Transverse colon (tissue), 4 donors: ENCODE results near the gene TLL1. TPM values are rescaled to one million over a fixed set of nuclear protein-coding genes. Genes with fewer than 3 reads are reported as not detected.

Experiments
- DNase-seq: peaks from one replicate; pipeline ENCODE4 v3.0.0-alpha.2; 2019
- H3K27ac ChIP-seq, 4 donors: fragments of 200-600 bp; sonication (generic); 2 replicates each; pipeline ENCODE4 v1.5.1; 2016 to 2018; ENCODE audit warnings: inconsistent platforms in 4 of 4
- H3K27me3 ChIP-seq: fragments of 200-600 bp; sonication (generic); 2 replicates; pipeline ENCODE4 v1.5.1; 2017; ENCODE audit warnings: inconsistent platforms
- H3K36me3 ChIP-seq, 4 donors: fragments of 200-600 bp; sonication (generic); 2 replicates each; pipeline ENCODE4 v1.5.1; 2017 to 2019; ENCODE audit warnings: inconsistent platforms in 4 of 4
- H3K4me1 ChIP-seq, 4 donors: fragments of 200-600 bp; sonication (generic); 2 replicates each; pipeline ENCODE4 v1.5.1; 2017 to 2020; ENCODE audit warnings: inconsistent platforms in 4 of 4
- H3K4me3 ChIP-seq, 4 donors: fragments of 200-600 bp; sonication (generic); 1 replicate in 1 of 4; 2 replicates in 3 of 4; pipeline versions ENCODE4 v1.5.1 to v1.6.1; 2017 to 2019; ENCODE audit warnings: inconsistent platforms in 4 of 4
- H3K9me3 ChIP-seq, 2 donors: fragments of 200-600 bp; sonication (generic); 2 replicates each; pipeline ENCODE4 v1.5.1; 2017 to 2019; ENCODE audit warnings: inconsistent platforms in 2 of 2
- EP300 ChIP-seq: sonication (generic); formaldehyde crosslinking; IDR thresholded peaks from one replicate; pipeline ENCODE4 v1.6.1; 2017; ENCODE audit warnings: antibody characterized with exemption, low read depth
- POLR2A ChIP-seq: fragments of 450-650 bp; IDR thresholded peaks from one replicate; pipeline ENCODE4 v1.6.1; 2016; ENCODE audit warnings: antibody characterized with exemption, mild to moderate bottlenecking, moderate library complexity
- POLR2AphosphoS5 ChIP-seq, 3 donors: sonication (generic); formaldehyde crosslinking; IDR thresholded peaks; one replicate each; pipeline ENCODE4 v1.6.1; 2016; ENCODE audit warnings: antibody characterized with exemption in 3 of 3
- WGBS, 2 donors: methylation state at CpG; one replicate each; pipeline ENCODE4 v1.1.5; 2018; ENCODE audit warnings: low coverage in 1 of 2; 5-methylcytosine and 5-hydroxymethylcytosine counted together
- in situ Hi-C, 4 donors: fragments of 200-750 bp; cut with MboI; loops; one replicate each; pipeline versions ENCODE4 v1.15.0 to v1.15.1; 2017; ENCODE audit warnings: low sequenced_read_pairs in 3 of 4, low pct_ligation_motif_present in 1 of 4, low pct_unique_long_range_greater_than_20kb in 1 of 4
- intact Hi-C: fragments of 100-400 bp; cut with DNase I; formaldehyde crosslinking; loops from one replicate; pipeline ENCODE4 v1.15.1; 2023; ENCODE audit warnings: low total_unique reads
- total RNA-seq, 4 donors: library from RNA; depleted of rRNA; stranded (reverse); fragments of >200 nt; gene quantifications; one replicate each; pipeline ENCODE4 v1.1.0, GENCODE V29; 2016
- TF ChIP-seq, protein P1 (sequence below), 5 experiments: fragments of 200-600 bp in 3 of 5; fragments of 450-650 bp in 2 of 5; sonication (generic) in 3 of 5; IDR thresholded peaks; 1 replicate in 2 of 5; 2 replicates in 3 of 5; pipeline ENCODE4 v1.5.1; 2016 to 2017; ENCODE audit warnings: antibody characterized with exemption in 5 of 5, inconsistent platforms in 3 of 5, mild to moderate bottlenecking in 2 of 5, moderate library complexity in 1 of 5

TLL1 gene
- total RNA-seq, 4 donors from 2014 or later: 1.00 to 3.7 (median 1.6) TPM

DNA sequence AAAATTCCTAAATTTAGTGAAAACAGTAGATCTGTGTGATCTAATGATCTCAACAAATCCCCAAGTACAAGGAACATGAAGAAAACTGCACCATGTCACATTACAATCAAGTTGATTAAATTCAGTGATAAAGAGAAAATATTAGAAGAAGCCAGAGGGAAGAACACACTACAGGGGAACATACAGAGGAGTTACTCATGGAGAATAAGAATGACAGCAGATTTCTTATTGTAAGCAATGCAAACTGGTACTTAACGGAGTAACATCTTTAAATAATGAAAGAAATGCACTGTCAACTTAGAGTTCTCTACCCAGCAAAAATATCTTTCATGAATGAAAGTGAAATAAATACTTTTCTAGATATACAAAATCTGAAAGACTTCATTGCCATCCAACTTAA, 21.1 kb downstream of the TLL1 start:
- H3K4me3 ChIP-seq: no peak overlapping the region
- intact Hi-C loops: no loop called here
- H3K27ac ChIP-seq: no peak overlapping the region
- 76 to 83% methylated on average over 1 of the region's 1 CpG for WGBS, 2 donors
- in situ Hi-C loops: no loop called here
- DNase-seq: no peak
- H3K36me3 ChIP-seq: no peaks in the 10 kb centered on the region
- no peaks in the 10 kb centered on the region for H3K4me1 ChIP-seq
- TF ChIP-seq EP300 (no peak), POLR2AphosphoS5 (IDR thresholded peaks at IDR 0.05) (no peak), POLR2A (no peak)
- H3K27me3 ChIP-seq: no peaks in the 10 kb centered on the region
- no peaks in the 10 kb centered on the region for H3K9me3 ChIP-seq

DNA sequence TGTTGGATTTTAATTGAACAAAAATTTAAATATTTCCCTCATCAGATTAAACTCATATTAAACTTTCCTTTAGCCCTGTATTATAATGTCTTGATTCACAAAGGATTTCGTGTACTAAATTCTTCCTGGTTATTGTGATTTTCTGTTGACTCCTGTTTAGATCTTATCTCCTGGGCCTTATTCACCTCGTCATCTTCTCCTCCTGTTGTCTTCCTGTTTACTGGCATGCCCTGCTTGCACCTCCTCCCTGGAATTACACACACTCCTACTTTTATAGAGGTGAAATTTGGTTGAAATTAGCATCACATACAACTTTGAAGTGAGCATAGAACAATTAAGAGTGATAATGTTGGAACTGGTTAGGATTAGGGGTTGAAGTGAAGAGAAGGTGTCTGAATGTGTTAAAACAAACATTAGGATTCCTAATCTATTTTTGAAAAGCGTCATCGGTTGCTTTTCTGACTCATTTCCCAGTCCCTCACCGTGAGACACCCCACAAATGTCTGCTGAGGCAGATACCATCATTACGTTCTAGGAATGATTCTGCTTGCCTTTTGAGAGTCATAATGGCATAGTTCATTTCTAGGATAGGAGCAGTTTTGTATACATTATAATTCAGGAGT, 32.5 kb downstream of the TLL1 start:
- no peaks in the 10 kb centered on the region for H3K4me1 ChIP-seq
- no peaks in the 10 kb centered on the region for H3K36me3 ChIP-seq
- intact Hi-C loops: no loop called here
- DNase-seq: no peak
- WGBS, 2 donors: 45 to 60% methylated on average over 3 to 6 of the region's 6 CpGs
- no peaks in the 10 kb centered on the region for H3K27me3 ChIP-seq
- no peak overlapping the region for H3K27ac ChIP-seq
- no peak for TF ChIP-seq EP300
- TF ChIP-seq, protein P1, sequence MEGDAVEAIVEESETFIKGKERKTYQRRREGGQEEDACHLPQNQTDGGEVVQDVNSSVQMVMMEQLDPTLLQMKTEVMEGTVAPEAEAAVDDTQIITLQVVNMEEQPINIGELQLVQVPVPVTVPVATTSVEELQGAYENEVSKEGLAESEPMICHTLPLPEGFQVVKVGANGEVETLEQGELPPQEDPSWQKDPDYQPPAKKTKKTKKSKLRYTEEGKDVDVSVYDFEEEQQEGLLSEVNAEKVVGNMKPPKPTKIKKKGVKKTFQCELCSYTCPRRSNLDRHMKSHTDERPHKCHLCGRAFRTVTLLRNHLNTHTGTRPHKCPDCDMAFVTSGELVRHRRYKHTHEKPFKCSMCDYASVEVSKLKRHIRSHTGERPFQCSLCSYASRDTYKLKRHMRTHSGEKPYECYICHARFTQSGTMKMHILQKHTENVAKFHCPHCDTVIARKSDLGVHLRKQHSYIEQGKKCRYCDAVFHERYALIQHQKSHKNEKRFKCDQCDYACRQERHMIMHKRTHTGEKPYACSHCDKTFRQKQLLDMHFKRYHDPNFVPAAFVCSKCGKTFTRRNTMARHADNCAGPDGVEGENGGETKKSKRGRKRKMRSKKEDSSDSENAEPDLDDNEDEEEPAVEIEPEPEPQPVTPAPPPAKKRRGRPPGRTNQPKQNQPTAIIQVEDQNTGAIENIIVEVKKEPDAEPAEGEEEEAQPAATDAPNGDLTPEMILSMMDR (IDR thresholded peaks at IDR 0.05): no peak
- TF ChIP-seq POLR2AphosphoS5 (IDR thresholded peaks at IDR 0.05): no peak
- no peak for TF ChIP-seq POLR2A
- in situ Hi-C loops: no loop called here
- H3K9me3 ChIP-seq: no peaks in the 10 kb centered on the region
- no peak overlapping the region for H3K4me3 ChIP-seq

DNA sequence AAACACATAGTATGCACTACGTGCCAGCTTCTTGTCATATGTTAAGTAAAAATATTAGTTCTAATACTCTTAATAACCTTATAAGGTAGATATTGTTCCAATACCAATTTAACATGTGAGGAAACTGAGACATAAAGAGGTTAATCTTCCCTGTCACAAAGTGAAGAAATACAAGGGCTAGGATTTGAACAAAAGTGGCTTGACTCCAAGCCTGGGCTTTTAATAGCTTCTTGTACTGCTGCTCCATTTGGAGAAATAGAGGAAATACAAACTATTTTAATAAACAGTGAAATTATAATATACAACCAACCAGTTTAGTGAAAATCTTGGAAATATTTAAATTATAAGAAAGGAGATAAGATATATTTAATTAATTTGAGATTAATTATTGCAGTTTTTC, 33.2 kb downstream of the TLL1 start:
- intact Hi-C loops: no loop called here

DNA sequence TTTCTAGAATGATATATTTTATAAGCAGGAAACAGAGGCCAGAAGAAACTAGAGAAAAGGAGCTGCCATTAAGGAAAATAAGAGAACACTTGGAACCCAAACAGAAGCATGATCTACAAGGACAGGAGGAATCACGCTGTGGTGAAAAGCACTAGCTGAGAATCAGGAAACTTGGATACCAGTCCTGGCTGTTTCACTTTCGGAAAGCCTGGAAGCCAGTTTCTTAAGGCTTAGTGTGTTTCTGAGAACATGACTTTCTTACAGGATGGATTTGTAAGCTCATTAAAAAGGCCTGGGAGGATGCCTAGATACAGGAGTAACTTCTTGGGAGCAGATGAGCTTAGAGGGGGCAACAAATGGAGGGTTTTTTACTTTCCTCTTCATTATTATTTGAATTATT, 36.9 kb downstream of the TLL1 start:
- no peaks in the 10 kb centered on the region for H3K27me3 ChIP-seq
- intact Hi-C loops: no loop called here

More for the DNA sequence above, 33.2 kb downstream of the TLL1 start:
- Histone ChIP-seq H3K9me3 (no peaks in the 10 kb centered on the region), H3K4me3 (no peak overlapping the region), H3K27ac (no peak overlapping the region), H3K4me1 (no peaks in the 10 kb centered on the region), H3K27me3 (no peaks in the 10 kb centered on the region), H3K36me3 (no peaks in the 10 kb centered on the region)
- TF ChIP-seq, protein P1 (IDR thresholded peaks at IDR 0.05): no peak
- TF ChIP-seq POLR2AphosphoS5 (IDR thresholded peaks at IDR 0.05) (no peak), POLR2A (no peak), EP300 (no peak)
- in situ Hi-C loops: no loop called here
- no peak for DNase-seq
- WGBS, 2 donors: 76 to 88% methylated on average over 1 of the region's 1 CpG

More for the DNA sequence above, 36.9 kb downstream of the TLL1 start:
- Histone ChIP-seq H3K36me3 (no peaks in the 10 kb centered on the region), H3K4me3 (no peak overlapping the region), H3K27ac (no peak overlapping the region), H3K9me3 (no peaks in the 10 kb centered on the region), H3K4me1 (no peaks in the 10 kb centered on the region)
- in situ Hi-C loops: no loop called here
- WGBS, 2 donors: 65 to 83% methylated on average over 1 to 2 of the region's 2 CpGs
- TF ChIP-seq POLR2AphosphoS5 (IDR thresholded peaks at IDR 0.05): no peak
- TF ChIP-seq EP300: no peak
- TF ChIP-seq, protein P1 (IDR thresholded peaks at IDR 0.05): no peak
- no peak for TF ChIP-seq POLR2A
- DNase-seq: no peak
